ENCODE data around the gene NTNG1.

- TF ChIP-seq CTCF (IDR thresholded peaks at IDR 0.05) (no peak), CREB1 (CRISPR knock-in tag; IDR thresholded peaks at IDR 0.05) (no peak), ATF2 (CRISPR knock-in tag; IDR thresholded peaks at IDR 0.05; ENCODE audit: borderline replicate concordance, low read depth) (no peak), SP1 (CRISPR knock-in tag; conservative IDR thresholded peaks at IDR 0.05) (no peak), HMGXB4 (CRISPR knock-in tag; IDR thresholded peaks at IDR 0.05) (no peak), TP53 (CRISPR knock-in tag; IDR thresholded peaks at IDR 0.05) (no peak), NR3C1 (CRISPR knock-in tag; conservative IDR thresholded peaks at IDR 0.05; ENCODE audit: low read depth) (no peak), SMAD3 (CRISPR knock-in tag; IDR thresholded peaks at IDR 0.05; ENCODE audit: borderline replicate concordance) (no peak), JUN (CRISPR knock-in tag; IDR thresholded peaks at IDR 0.05) (no peak), USF2 (CRISPR knock-in tag; IDR thresholded peaks at IDR 0.05) (no peak), PREB (CRISPR knock-in tag; IDR thresholded peaks at IDR 0.05; ENCODE audit: borderline replicate concordance) (no peak), NFYB (CRISPR knock-in tag; conservative IDR thresholded peaks at IDR 0.05; ENCODE audit: low read depth) (no peak), SMAD4 (CRISPR knock-in tag; IDR thresholded peaks at IDR 0.05) (no peak)
Observed at GRCh38 chr1:107359472-107360241, 218.8 kb downstream of the NTNG1 start.

All from WTC11 (cell line).